ENCODE data around the gene CABLES1. TPM values are rescaled to one million over a fixed set of nuclear protein-coding genes. Genes with fewer than 3 reads are reported as not detected.

CABLES1 gene
- total RNA-seq, 1 experiment from 2014 or later = 11.8 TPM

DNA sequence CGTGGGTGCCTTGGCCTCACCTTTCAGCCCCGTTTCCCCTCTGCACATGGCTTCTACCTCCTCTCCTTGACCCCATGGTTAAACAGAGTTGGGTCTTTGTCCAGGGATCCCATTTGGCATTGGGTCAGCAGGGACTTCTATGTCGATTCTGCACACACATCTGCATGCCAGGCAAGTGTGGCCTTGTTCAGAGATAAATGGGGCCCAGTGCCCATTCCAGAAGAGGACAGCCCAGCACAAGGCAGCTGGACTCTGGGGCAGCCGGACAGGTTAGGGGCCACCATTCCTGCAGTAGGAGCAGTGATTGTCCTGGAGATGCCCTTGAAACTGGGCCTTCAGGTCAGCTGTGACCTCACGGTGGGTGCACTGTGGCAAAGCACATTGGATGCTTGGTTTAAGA is 13.1 kb downstream of the CABLES1 start:
- no peaks in the 10 kb centered on the region for H3K9me3 ChIP-seq (ENCODE audit: insufficient read depth, low read depth)
- H3K27me3 ChIP-seq (ENCODE audit: insufficient read depth, low read depth) = no peaks in the 10 kb centered on the region
- no TSS peak for BruUV-seq (replicated peaks)
- peaks cover 11% of the 10 kb centered on the region for H3K4me1 ChIP-seq (replicated peaks; ENCODE audit: insufficient read depth)
- no peaks in the 10 kb centered on the region; the same call in 1 of the 2 replicates for H4K20me1 ChIP-seq (ENCODE audit: insufficient read depth)
- no peak overlapping the region for H3K27ac ChIP-seq
- H3K36me3 ChIP-seq (ENCODE audit: low read depth) = no peaks in the 10 kb centered on the region
- no peaks in the 10 kb centered on the region for H3K9me2 ChIP-seq (ENCODE audit: insufficient read depth)
- DNase-seq = no peak
- no peak overlapping the region for H2AFZ ChIP-seq
- H3F3A ChIP-seq (ENCODE audit: insufficient read depth, low read depth) = peaks cover 8% of the 10 kb centered on the region; the same call in 1 of the 2 replicates
- intact Hi-C loops (cut with micrococcal nuclease; ENCODE audit: unreplicated experiment) = no loop called here
- TF ChIP-seq, protein P1, sequence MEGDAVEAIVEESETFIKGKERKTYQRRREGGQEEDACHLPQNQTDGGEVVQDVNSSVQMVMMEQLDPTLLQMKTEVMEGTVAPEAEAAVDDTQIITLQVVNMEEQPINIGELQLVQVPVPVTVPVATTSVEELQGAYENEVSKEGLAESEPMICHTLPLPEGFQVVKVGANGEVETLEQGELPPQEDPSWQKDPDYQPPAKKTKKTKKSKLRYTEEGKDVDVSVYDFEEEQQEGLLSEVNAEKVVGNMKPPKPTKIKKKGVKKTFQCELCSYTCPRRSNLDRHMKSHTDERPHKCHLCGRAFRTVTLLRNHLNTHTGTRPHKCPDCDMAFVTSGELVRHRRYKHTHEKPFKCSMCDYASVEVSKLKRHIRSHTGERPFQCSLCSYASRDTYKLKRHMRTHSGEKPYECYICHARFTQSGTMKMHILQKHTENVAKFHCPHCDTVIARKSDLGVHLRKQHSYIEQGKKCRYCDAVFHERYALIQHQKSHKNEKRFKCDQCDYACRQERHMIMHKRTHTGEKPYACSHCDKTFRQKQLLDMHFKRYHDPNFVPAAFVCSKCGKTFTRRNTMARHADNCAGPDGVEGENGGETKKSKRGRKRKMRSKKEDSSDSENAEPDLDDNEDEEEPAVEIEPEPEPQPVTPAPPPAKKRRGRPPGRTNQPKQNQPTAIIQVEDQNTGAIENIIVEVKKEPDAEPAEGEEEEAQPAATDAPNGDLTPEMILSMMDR (conservative IDR thresholded peaks at IDR 0.05) = no peak
- TF ChIP-seq EZH2 (IDR thresholded peaks at IDR 0.05; ENCODE audit: low read depth) = no peak
- ChIA-PET POLR2A (ENCODE audit: unreplicated experiment) (no interaction called here), CTCF (no interaction called here)
- peaks cover 22% of the 10 kb centered on the region for H3K79me2 ChIP-seq (ENCODE audit: low read depth)
- H3K4me3 ChIP-seq = no peak overlapping the region
- H3K4me2 ChIP-seq = no peak overlapping the region

DNA sequence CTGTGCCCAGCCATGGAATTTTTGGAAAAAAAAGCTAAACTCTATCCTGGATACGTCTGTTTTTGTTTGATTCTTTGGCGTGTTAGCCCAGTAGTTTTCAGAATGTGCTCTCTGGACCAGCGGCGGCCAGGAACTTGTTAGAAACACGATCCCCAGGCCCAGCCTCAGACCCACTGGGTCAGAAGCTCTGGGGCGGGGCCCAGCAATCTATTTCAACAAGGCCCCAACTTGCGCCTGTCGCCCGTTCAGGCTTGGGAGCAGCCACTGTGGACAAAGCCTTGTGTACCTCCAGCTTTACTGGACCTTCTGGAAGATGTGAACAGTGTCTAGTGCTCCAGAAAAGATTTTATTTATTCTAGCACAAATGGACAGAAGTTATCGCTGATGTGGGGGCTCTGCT is 14.3 kb downstream of the CABLES1 start:
- Histone ChIP-seq H3K4me3 (no peak overlapping the region), H3K27ac (no peak overlapping the region), H3K79me2 (ENCODE audit: low read depth) (peaks cover 10% of the 10 kb centered on the region), H3K27me3 (ENCODE audit: insufficient read depth, low read depth) (no peaks in the 10 kb centered on the region), H3K9me2 (ENCODE audit: insufficient read depth) (no peaks in the 10 kb centered on the region), H4K20me1 (ENCODE audit: insufficient read depth) (no peaks in the 10 kb centered on the region), H3K9me3 (ENCODE audit: insufficient read depth, low read depth) (no peaks in the 10 kb centered on the region), H3K4me2 (no peak overlapping the region), H3F3A (ENCODE audit: insufficient read depth, low read depth) (no peaks in the 10 kb centered on the region), H3K4me1 (replicated peaks; ENCODE audit: insufficient read depth) (no peaks in the 10 kb centered on the region), H2AFZ (no peak overlapping the region), H3K36me3 (ENCODE audit: low read depth) (no peaks in the 10 kb centered on the region)
- no peak for DNase-seq
- POLR2A ChIA-PET (ENCODE audit: unreplicated experiment) = interaction anchor here (0.7 kb wide), 1 partner anchor 182 kb away, joined by 3 read pairs; no protein-coding TSS in a partner anchor
- CTCF ChIA-PET = no interaction called here
- intact Hi-C loops (cut with micrococcal nuclease; ENCODE audit: unreplicated experiment) = no loop called here
- no TSS peak for BruUV-seq (replicated peaks)
- no peak for TF ChIP-seq EZH2 (IDR thresholded peaks at IDR 0.05; ENCODE audit: low read depth)
- TF ChIP-seq, protein P1 (conservative IDR thresholded peaks at IDR 0.05) = no peak

DNA sequence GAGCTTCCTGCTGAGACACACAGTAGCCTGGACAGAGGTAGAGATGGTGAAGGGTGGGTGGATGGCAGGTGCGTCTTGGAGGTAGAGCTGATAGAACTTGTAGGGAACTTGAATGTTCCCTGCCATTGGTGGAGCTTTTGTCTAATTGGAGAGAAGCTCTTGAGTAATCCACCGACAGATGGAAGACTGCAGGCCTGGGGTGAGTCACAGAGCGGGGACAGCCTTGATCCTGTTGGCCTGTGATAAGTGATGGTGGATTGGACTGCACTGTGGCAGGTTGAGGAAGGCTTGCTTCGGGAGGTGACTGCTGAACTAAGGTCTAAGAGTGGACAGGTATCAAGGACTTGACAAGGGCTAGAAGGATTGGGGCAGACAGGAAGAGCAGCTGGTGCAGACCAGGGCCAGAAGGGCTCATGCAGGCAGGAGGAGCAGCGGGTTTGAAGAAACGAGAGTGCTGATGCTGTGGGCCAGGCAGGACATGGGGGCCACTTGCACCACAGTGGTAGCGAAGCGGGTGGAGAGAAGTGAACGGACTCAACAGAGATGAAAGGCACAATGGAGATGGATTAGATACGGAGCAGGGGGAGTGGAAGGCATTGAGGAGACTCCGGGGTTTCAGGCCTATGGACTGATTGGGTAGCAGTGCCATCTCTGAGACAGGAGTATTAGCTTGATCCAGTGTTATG is 16.3 kb downstream of the CABLES1 start:
- no peaks in the 10 kb centered on the region for H3K27me3 ChIP-seq (ENCODE audit: insufficient read depth, low read depth)
- no peaks in the 10 kb centered on the region for H3F3A ChIP-seq (ENCODE audit: insufficient read depth, low read depth)
- no peaks in the 10 kb centered on the region for H3K9me3 ChIP-seq (ENCODE audit: insufficient read depth, low read depth)
- no peaks in the 10 kb centered on the region for H3K9me2 ChIP-seq (ENCODE audit: insufficient read depth)
- no peak for DNase-seq
- TF ChIP-seq EZH2 (IDR thresholded peaks at IDR 0.05; ENCODE audit: low read depth) = no peak
- TF ChIP-seq, protein P1 (conservative IDR thresholded peaks at IDR 0.05) = no peak
- intact Hi-C loops (cut with micrococcal nuclease; ENCODE audit: unreplicated experiment) = no loop called here
- no peak overlapping the region for H3K4me2 ChIP-seq
- no peaks in the 10 kb centered on the region for H4K20me1 ChIP-seq (ENCODE audit: insufficient read depth)
- ChIA-PET POLR2A (ENCODE audit: unreplicated experiment) (no interaction called here), CTCF (no interaction called here)
- peaks cover 8% of the 10 kb centered on the region; the same call in 1 of the 2 replicates for H3K79me2 ChIP-seq (ENCODE audit: low read depth)
- no TSS peak for BruUV-seq (replicated peaks)
- no peaks in the 10 kb centered on the region for H3K36me3 ChIP-seq (ENCODE audit: low read depth)
- no peak overlapping the region for H3K27ac ChIP-seq
- H2AFZ ChIP-seq = no peak overlapping the region
- peaks cover 13% of the 10 kb centered on the region for H3K4me1 ChIP-seq (replicated peaks; ENCODE audit: insufficient read depth)
- no peak overlapping the region for H3K4me3 ChIP-seq
